ENCODE measurements around the gene DPH1. TPM values are rescaled to one million over a fixed set of nuclear protein-coding genes. Genes with fewer than 3 reads are reported as not detected.
A peak's percentile ranks its signal among the peaks of the same experiment; 100 is the strongest.

Gene DPH1
- total and polyA plus RNA-seq, 2 donors (not counting 1 experiment from before 2014, with no cell fraction given), result 23.1 to 28.5 TPM

- Histone ChIP-seq H3K36me3 (ENCODE audit: control insufficient read depth, insufficient read depth, low read length) (peaks cover 1% of the 10 kb centered on the region), H4K20me1 (ENCODE audit: control insufficient read depth, extremely low read depth, insufficient read depth, low read length) (no peaks in the 10 kb centered on the region), H3K27ac (ENCODE audit: insufficient read depth, low read length) (no peak overlapping the region), H3K4me1 (ENCODE audit: control insufficient read depth, extremely low read depth, insufficient read depth, low read length) (peaks cover 5% of the 10 kb centered on the region), H3K79me2 (ENCODE audit: control insufficient read depth, insufficient read depth, low read length) (peaks cover 12% of the 10 kb centered on the region), H3K9ac (ENCODE audit: insufficient read depth, low read length) (peak overlapping the region; percentile 16), H2AFZ (ENCODE audit: low read length) (no peak overlapping the region), H3K4me3 (replicated peaks in 1 of 4; ENCODE audit: control extremely low read depth in 1 of 4, insufficient read depth in 1 of 4, low read depth in 3 of 4, low read length in 4 of 4) (peak overlapping the region in 1 of 4 experiments; percentile 69), H3K27me3 (ENCODE audit: control insufficient read depth, insufficient read depth, low read length) (no peaks in the 10 kb centered on the region), H3K4me2 (ENCODE audit: extremely low read depth, insufficient read depth, low read length) (no peak overlapping the region), H3K9me3 (ENCODE audit: control insufficient read depth, insufficient read depth, low read depth, low read length) (no peaks in the 10 kb centered on the region)
- TF ChIP-seq, protein P1, sequence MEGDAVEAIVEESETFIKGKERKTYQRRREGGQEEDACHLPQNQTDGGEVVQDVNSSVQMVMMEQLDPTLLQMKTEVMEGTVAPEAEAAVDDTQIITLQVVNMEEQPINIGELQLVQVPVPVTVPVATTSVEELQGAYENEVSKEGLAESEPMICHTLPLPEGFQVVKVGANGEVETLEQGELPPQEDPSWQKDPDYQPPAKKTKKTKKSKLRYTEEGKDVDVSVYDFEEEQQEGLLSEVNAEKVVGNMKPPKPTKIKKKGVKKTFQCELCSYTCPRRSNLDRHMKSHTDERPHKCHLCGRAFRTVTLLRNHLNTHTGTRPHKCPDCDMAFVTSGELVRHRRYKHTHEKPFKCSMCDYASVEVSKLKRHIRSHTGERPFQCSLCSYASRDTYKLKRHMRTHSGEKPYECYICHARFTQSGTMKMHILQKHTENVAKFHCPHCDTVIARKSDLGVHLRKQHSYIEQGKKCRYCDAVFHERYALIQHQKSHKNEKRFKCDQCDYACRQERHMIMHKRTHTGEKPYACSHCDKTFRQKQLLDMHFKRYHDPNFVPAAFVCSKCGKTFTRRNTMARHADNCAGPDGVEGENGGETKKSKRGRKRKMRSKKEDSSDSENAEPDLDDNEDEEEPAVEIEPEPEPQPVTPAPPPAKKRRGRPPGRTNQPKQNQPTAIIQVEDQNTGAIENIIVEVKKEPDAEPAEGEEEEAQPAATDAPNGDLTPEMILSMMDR (conservative IDR thresholded peaks at IDR 0.05 in 1 of 2, IDR thresholded peaks at IDR 0.05 in 1 of 2; ENCODE audit: low read depth in 1 of 2, low read length in 2 of 2), result no peak
- peak; percentile 48 for TF ChIP-seq EZH2 (IDR thresholded peaks at IDR 0.05; ENCODE audit: low read length, missing control alignments)
- peak; percentile 45 to 68 for DNase-seq (ENCODE audit: low read depth in 2 of 2)
Measured at GRCh38 chr17:2051061-2051932, 21.3 kb downstream of the DPH1 start.

DNA sequence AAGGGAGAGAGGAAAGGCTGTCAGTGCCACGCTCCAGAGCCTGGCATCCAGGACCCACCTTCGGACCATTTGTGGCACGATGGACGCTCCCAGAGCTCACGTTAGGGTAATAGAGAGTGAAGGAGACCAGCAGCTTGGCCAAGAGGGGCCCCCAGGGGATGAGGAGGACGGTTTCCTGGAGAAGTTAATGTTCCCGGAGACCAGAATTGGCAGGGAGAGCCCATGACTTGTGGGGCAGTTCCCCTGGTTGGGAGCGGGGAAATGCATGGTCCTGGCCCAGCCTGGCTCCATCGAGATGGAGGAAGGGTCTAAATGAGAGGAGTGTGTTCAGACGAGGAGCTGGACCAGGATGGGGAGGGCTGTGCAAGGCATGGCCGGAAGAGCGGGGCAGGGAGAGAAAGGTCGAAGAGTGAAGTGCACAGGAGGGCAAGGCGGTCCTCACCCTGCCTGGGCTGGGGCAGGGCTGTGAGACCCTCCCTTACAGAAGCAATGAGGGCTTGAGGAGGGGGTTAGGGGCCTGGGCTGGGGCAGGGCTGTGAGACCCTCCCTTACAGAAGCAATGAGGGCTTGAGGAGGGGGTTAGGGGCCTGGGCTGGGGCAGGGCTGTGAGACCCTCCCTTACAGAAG is 22.1 kb downstream of the DPH1 start:
- H2AFZ ChIP-seq (ENCODE audit: low read length), result no peak overlapping the region
- no peak overlapping the region for H3K4me3 ChIP-seq (replicated peaks in 1 of 4; ENCODE audit: control extremely low read depth in 1 of 4, insufficient read depth in 1 of 4, low read depth in 3 of 4, low read length in 4 of 4)
- no peaks in the 10 kb centered on the region for H3K27me3 ChIP-seq (ENCODE audit: control insufficient read depth, insufficient read depth, low read length)
- H3K27ac ChIP-seq (ENCODE audit: insufficient read depth, low read length), result no peak overlapping the region
- no peak overlapping the region for H3K9ac ChIP-seq (ENCODE audit: insufficient read depth, low read length)
- peaks cover 6% of the 10 kb centered on the region for H3K36me3 ChIP-seq (ENCODE audit: control insufficient read depth, insufficient read depth, low read length)
- no peaks in the 10 kb centered on the region for H4K20me1 ChIP-seq (ENCODE audit: control insufficient read depth, extremely low read depth, insufficient read depth, low read length)
- no peak for DNase-seq (ENCODE audit: low read depth in 2 of 2)
- peaks cover 5% of the 10 kb centered on the region for H3K4me1 ChIP-seq (ENCODE audit: control insufficient read depth, extremely low read depth, insufficient read depth, low read length)
- TF ChIP-seq, protein P1 (conservative IDR thresholded peaks at IDR 0.05 in 1 of 2, IDR thresholded peaks at IDR 0.05 in 1 of 2; ENCODE audit: low read depth in 1 of 2, low read length in 2 of 2), result no peak
- TF ChIP-seq EZH2 (IDR thresholded peaks at IDR 0.05; ENCODE audit: low read length, missing control alignments), result no peak
- no peak overlapping the region for H3K4me2 ChIP-seq (ENCODE audit: extremely low read depth, insufficient read depth, low read length)
- peaks cover 19% of the 10 kb centered on the region for H3K79me2 ChIP-seq (ENCODE audit: control insufficient read depth, insufficient read depth, low read length)
- no peaks in the 10 kb centered on the region for H3K9me3 ChIP-seq (ENCODE audit: control insufficient read depth, insufficient read depth, low read depth, low read length)

Data from fibroblast of lung (primary cell).